ENCODE data around the gene LASP1.

The LASP1 gene

GRCh38 chr17:38969281-38969680 lies 99.4 kb downstream of the LASP1 start:
- no peak for TF ChIP-seq ZNF274 (IDR thresholded peaks at IDR 0.05; ENCODE audit: low read depth, low read length)
- TF ChIP-seq SUZ12 (IDR thresholded peaks at IDR 0.05; ENCODE audit: extremely low read depth, insufficient read depth, insufficient read length), result no peak
- DNase-seq (ENCODE audit: low read depth, low spot score), result no peak
- H3K36me3 ChIP-seq (ENCODE audit: insufficient read depth, insufficient read length, low read length), result no peaks in the 10 kb centered on the region
- no peak overlapping the region for H3K9ac ChIP-seq (ENCODE audit: insufficient read length, low read depth)
- no peak overlapping the region for H3K4me3 ChIP-seq (ENCODE audit: insufficient read length, low read depth)
- no peaks in the 10 kb centered on the region for H3K27me3 ChIP-seq (ENCODE audit: insufficient read depth, insufficient read length)
- no peaks in the 10 kb centered on the region for H3K4me1 ChIP-seq (ENCODE audit: insufficient read depth, insufficient read length)
- no peaks in the 10 kb centered on the region for H3K9me3 ChIP-seq (ENCODE audit: insufficient read depth, low read length)

GRCh38 chr17:38970128-38970527 lies 100.3 kb downstream of the LASP1 start:
- H3K9me3 ChIP-seq (ENCODE audit: insufficient read depth, low read length), result no peaks in the 10 kb centered on the region
- H3K9ac ChIP-seq (ENCODE audit: insufficient read length, low read depth), result no peak overlapping the region
- H3K4me3 ChIP-seq (ENCODE audit: insufficient read length, low read depth), result no peak overlapping the region
- no peaks in the 10 kb centered on the region for H3K36me3 ChIP-seq (ENCODE audit: insufficient read depth, insufficient read length, low read length)
- H3K27me3 ChIP-seq (ENCODE audit: insufficient read depth, insufficient read length), result no peaks in the 10 kb centered on the region
- no peak for DNase-seq (ENCODE audit: low read depth, low spot score)
- TF ChIP-seq YY1 (IDR thresholded peaks at IDR 0.05; ENCODE audit: insufficient read depth, insufficient read length), result no peak
- H3K4me1 ChIP-seq (ENCODE audit: insufficient read depth, insufficient read length), result no peaks in the 10 kb centered on the region

- no peaks in the 10 kb centered on the region for H3K36me3 ChIP-seq (ENCODE audit: insufficient read depth, insufficient read length, low read length)
- no peak overlapping the region for H3K9ac ChIP-seq (ENCODE audit: insufficient read length, low read depth)
- no peak overlapping the region for H3K4me3 ChIP-seq (ENCODE audit: insufficient read length, low read depth)
- H3K9me3 ChIP-seq (ENCODE audit: insufficient read depth, low read length), result no peaks in the 10 kb centered on the region
- H3K27me3 ChIP-seq (ENCODE audit: insufficient read depth, insufficient read length), result no peaks in the 10 kb centered on the region
- no peak for DNase-seq (ENCODE audit: low read depth, low spot score)
- no peaks in the 10 kb centered on the region for H3K4me1 ChIP-seq (ENCODE audit: insufficient read depth, insufficient read length)
- TF ChIP-seq YY1 (IDR thresholded peaks at IDR 0.05; ENCODE audit: insufficient read depth, insufficient read length) (no peak), SUZ12 (IDR thresholded peaks at IDR 0.05; ENCODE audit: extremely low read depth, insufficient read depth, insufficient read length) (no peak), ZNF274 (IDR thresholded peaks at IDR 0.05; ENCODE audit: low read depth, low read length) (no peak)
These were observed 100.9 kb downstream of the LASP1 start for GRCh38 chr17:38970804-38971203.

Measured in NT2/D1 (cell line).